Neural cell (in vitro differentiated cells): ENCODE measurements around the gene TTLL5. TPM values are rescaled to one million over a fixed set of nuclear protein-coding genes. Genes with fewer than 3 reads are reported as not detected.

ENCODE experiments used
- H2AFZ ChIP-seq: fragments of 200-600, 300-800 bp; sonication (generic), shearing (Covaris generic); 2 replicates; pipeline ENCODE4 v1.6.0; 2014; ENCODE audit warnings: low read depth, mild to moderate bottlenecking, antibody characterized with exemption, low read length, moderate library complexity
- H3F3A ChIP-seq: fragments of 200-600 bp; shearing (Covaris generic); 2 replicates; pipeline ENCODE4 v1.6.1; 2016; ENCODE audit warnings: mild to moderate bottlenecking, moderate library complexity, mixed read lengths, antibody characterized with exemption, low read length; ENCODE audit not compliant: insufficient read depth, poor library complexity, severe bottlenecking
- H3K27ac ChIP-seq: fragments of 200-600, 300-800 bp; sonication (generic), shearing (Covaris generic); 2 replicates; pipeline ENCODE4 v1.5.1; 2014; ENCODE audit warnings: mild to moderate bottlenecking, low read length, moderate library complexity
- H3K27me3 ChIP-seq: fragments of 300-800, 200-600 bp; sonication (generic), shearing (Covaris generic); 2 replicates; pipeline ENCODE4 v1.6.0; 2014; ENCODE audit warnings: mild to moderate bottlenecking, low read depth, low read length, moderate library complexity; ENCODE audit not compliant: insufficient read depth
- H3K36me3 ChIP-seq: fragments of 300-800, 200-600 bp; sonication (generic), shearing (Covaris generic); 2 replicates; pipeline ENCODE4 v1.5.1; 2014; ENCODE audit warnings: mild to moderate bottlenecking, antibody characterized with exemption, low read length, moderate library complexity; ENCODE audit not compliant: insufficient read depth
- H3K4me2 ChIP-seq: fragments of 300-800, 200-600 bp; sonication (generic), shearing (Covaris generic); 2 replicates; pipeline ENCODE4 v1.6.0; 2014; ENCODE audit warnings: mild to moderate bottlenecking, low read length
- H3K4me3 ChIP-seq: fragments of 300-800, 200-600 bp; sonication (generic), shearing (Covaris generic); 2 replicates; pipeline ENCODE4 v1.5.1; 2014; ENCODE audit warnings: mild to moderate bottlenecking, low read length, moderate library complexity
- H3K79me2 ChIP-seq: fragments of 200-600 bp; shearing (Covaris generic); replicated peaks from 2 replicates; pipeline ENCODE4 v1.6.0; 2014; ENCODE audit warnings: mild to moderate bottlenecking, low read length, moderate library complexity; ENCODE audit not compliant: insufficient read depth
- H3K9ac ChIP-seq: fragments of 300-800, 200-600 bp; sonication (generic), shearing (Covaris generic); 2 replicates; pipeline ENCODE4 v1.6.1; 2016; ENCODE audit warnings: mild to moderate bottlenecking, low read length, mixed read lengths
- H3K9me2 ChIP-seq: fragments of 200-600 bp; shearing (Covaris generic); 2 replicates; pipeline ENCODE4 v1.6.1; 2016; ENCODE audit warnings: mild to moderate bottlenecking, low read length, mixed read lengths; ENCODE audit not compliant: insufficient read depth
- H3K9me3 ChIP-seq: fragments of 200-600, 300-800 bp; sonication (generic), shearing (Covaris generic); 2 replicates; pipeline ENCODE4 v1.6.1; 2016; ENCODE audit warnings: mild to moderate bottlenecking, mixed run types, low read length, moderate library complexity, mixed read lengths
- H4K20me1 ChIP-seq: fragments of 200-600 bp; shearing (Covaris generic); 2 replicates; pipeline ENCODE4 v1.6.1; 2016; ENCODE audit warnings: mild to moderate bottlenecking, mixed run types; ENCODE audit not compliant: insufficient read depth
- EP300 ChIP-seq: fragments of 450-650 bp; conservative IDR thresholded peaks from 2 replicates; pipeline ENCODE4 v1.6.1; 2014; ENCODE audit warnings: antibody characterized with exemption, mild to moderate bottlenecking, moderate library complexity; ENCODE audit not compliant: poor library complexity, severe bottlenecking
- EZH2 ChIP-seq: fragments of 200-600, 300-800 bp; shearing (Covaris generic), sonication (generic); IDR thresholded peaks from 2 replicates; pipeline ENCODE4 v1.6.1; 2014; ENCODE audit warnings: antibody characterized with exemption, low read length, borderline replicate concordance, mild to moderate bottlenecking; ENCODE audit not compliant: insufficient read depth, poor library complexity, severe bottlenecking
- MXI1 ChIP-seq: fragments of 450-650 bp; conservative IDR thresholded peaks from 2 replicates; pipeline ENCODE4 v1.6.1; 2014; ENCODE audit warnings: antibody characterized with exemption, mild to moderate bottlenecking; ENCODE audit not compliant: poor library complexity, severe bottlenecking
- POLR2AphosphoS5 ChIP-seq: IDR thresholded peaks from 2 replicates; pipeline ENCODE4 v1.6.1; 2012
- RAD21 ChIP-seq: fragments of 450-650 bp; conservative IDR thresholded peaks from 2 replicates; pipeline ENCODE4 v1.6.1; 2014; ENCODE audit warnings: antibody characterized with exemption, mild to moderate bottlenecking, moderate library complexity
- REST ChIP-seq: IDR thresholded peaks from 2 replicates; pipeline ENCODE4 v1.6.1; 2012; ENCODE audit warnings: borderline replicate concordance
- SMC3 ChIP-seq: fragments of 450-650 bp; conservative IDR thresholded peaks from 2 replicates; pipeline ENCODE4 v1.6.1; 2014; ENCODE audit warnings: antibody characterized with exemption, mild to moderate bottlenecking, moderate library complexity; ENCODE audit not compliant: poor library complexity
- TAF1 ChIP-seq: IDR thresholded peaks from 2 replicates; pipeline ENCODE4 v1.6.1; 2012; ENCODE audit warnings: low read depth
- polyA plus RNA-seq: library from polyadenylated mRNA; depleted of rRNA; stranded (reverse); fragments of >200 nt; gene quantifications from 2 replicates; pipeline ENCODE4 v1.2.3, GENCODE V29; 2014
- TF ChIP-seq, protein P1 (sequence below): fragments of 450-650 bp; IDR thresholded peaks from 2 replicates; pipeline ENCODE4 v1.5.1; 2014; ENCODE audit warnings: antibody characterized with exemption, mild to moderate bottlenecking, moderate library complexity; ENCODE audit not compliant: poor library complexity, severe bottlenecking

TTLL5 gene
- polyA plus RNA-seq, 1 donor from 2014 or later = 8.2 TPM

DNA sequence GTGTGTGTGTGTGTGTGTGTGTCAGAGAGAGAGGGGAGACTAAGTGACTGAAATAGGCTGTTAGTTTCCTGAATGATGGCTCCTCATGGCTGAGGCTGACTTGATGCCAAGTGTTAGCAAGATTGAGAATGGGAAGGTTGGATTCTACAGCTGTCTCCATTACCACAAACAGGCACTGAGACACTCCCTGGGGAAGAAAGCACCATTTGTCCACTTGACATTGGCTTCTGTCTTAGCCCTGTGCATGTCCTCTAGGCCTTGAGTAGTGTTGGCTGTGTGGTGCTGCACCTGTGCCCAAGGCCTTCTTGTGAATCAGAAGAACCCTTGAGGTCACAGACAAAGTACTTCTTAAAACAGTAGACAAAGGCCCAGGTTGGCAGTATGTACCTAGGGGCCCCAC is 16.0 kb upstream of the TTLL5 start:
- TF ChIP-seq RAD21 (no peak), EZH2 (no peak), POLR2AphosphoS5 (no peak), REST (no peak)
- no peaks in the 10 kb centered on the region for H3K36me3 ChIP-seq
- no peaks in the 10 kb centered on the region for H4K20me1 ChIP-seq
- no peak overlapping the region for H3K27ac ChIP-seq
- H3K9ac ChIP-seq = no peak overlapping the region
- no peaks in the 10 kb centered on the region for H3K9me2 ChIP-seq
- no peak overlapping the region for H3K4me3 ChIP-seq
- no peaks in the 10 kb centered on the region for H3F3A ChIP-seq
- H3K9me3 ChIP-seq = no peaks in the 10 kb centered on the region
- H3K79me2 ChIP-seq = no peaks in the 10 kb centered on the region
- no peaks in the 10 kb centered on the region for H3K27me3 ChIP-seq
- no peak overlapping the region for H3K4me2 ChIP-seq
- no peak overlapping the region for H2AFZ ChIP-seq

- H3K27ac ChIP-seq = no peak overlapping the region
- H3K4me3 ChIP-seq = no peak overlapping the region
- no peaks in the 10 kb centered on the region for H4K20me1 ChIP-seq
- H3K9ac ChIP-seq = no peak overlapping the region
- TF ChIP-seq TAF1 (no peak), POLR2AphosphoS5 (no peak), REST (no peak), EP300 (no peak), RAD21 (no peak), EZH2 (no peak), MXI1 (no peak), SMC3 (no peak)
- TF ChIP-seq, protein P1, sequence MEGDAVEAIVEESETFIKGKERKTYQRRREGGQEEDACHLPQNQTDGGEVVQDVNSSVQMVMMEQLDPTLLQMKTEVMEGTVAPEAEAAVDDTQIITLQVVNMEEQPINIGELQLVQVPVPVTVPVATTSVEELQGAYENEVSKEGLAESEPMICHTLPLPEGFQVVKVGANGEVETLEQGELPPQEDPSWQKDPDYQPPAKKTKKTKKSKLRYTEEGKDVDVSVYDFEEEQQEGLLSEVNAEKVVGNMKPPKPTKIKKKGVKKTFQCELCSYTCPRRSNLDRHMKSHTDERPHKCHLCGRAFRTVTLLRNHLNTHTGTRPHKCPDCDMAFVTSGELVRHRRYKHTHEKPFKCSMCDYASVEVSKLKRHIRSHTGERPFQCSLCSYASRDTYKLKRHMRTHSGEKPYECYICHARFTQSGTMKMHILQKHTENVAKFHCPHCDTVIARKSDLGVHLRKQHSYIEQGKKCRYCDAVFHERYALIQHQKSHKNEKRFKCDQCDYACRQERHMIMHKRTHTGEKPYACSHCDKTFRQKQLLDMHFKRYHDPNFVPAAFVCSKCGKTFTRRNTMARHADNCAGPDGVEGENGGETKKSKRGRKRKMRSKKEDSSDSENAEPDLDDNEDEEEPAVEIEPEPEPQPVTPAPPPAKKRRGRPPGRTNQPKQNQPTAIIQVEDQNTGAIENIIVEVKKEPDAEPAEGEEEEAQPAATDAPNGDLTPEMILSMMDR = no peak
- H3K9me2 ChIP-seq = no peaks in the 10 kb centered on the region
- no peaks in the 10 kb centered on the region for H3K9me3 ChIP-seq
- H3K27me3 ChIP-seq = no peaks in the 10 kb centered on the region
- H3K79me2 ChIP-seq = no peaks in the 10 kb centered on the region
- H3K4me2 ChIP-seq = no peak overlapping the region
- H3K36me3 ChIP-seq = no peaks in the 10 kb centered on the region
- H3F3A ChIP-seq = no peaks in the 10 kb centered on the region
- no peak overlapping the region for H2AFZ ChIP-seq
These were observed 14.3 kb upstream of the TTLL5 start for GRCh38 chr14:75646762-75647161.
